NCI-H345 (cell line): Measurements from ENCODE around the gene SPTA1.

Source experiments
- DNase-seq: peaks from one replicate; lab custom pipeline; 2025; lab: John Stamatoyannopoulos, UW

SPTA1 gene

DNA sequence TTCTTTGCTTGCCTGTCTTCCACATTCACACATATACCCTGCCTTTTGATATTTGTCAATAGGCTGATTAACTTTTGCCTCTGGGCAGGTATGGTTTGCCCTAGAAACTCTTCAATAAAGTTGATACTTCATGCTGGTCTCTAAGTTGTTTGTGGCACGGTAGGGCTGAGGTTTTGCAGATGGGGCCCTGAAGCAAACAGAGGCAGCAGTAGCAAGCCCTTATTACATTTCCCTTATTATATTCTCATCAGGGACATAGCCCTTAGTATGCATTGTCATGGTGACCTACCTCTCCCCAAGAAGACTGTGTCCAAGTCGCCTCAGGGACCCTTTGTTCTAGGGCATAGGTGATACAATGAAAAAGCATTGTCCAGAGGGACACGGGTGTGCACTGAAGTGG lies 116.0 kb downstream of the SPTA1 start, which contains the start of gene OR6P1:
Gene OR6P1, minus strand, starts transcription at position 101 of the 400 bp plus-strand sequence. CDS start 6,976 bp downstream, outside the sequence.
- no peak for DNase-seq

- DNase-seq: no peak
Measured at GRCh38 chr1:158564608-158565007, 121.9 kb downstream of the SPTA1 start.

- no peak for DNase-seq
Measured at GRCh38 chr1:158563853-158564252, 122.7 kb downstream of the SPTA1 start.
